GM23338 (cell line): Measurements from ENCODE around the gene ADAMTS4. TPM values are rescaled to one million over a fixed set of nuclear protein-coding genes. Genes with fewer than 3 reads are reported as not detected.

Experiments used
- ATAC-seq: fragments of 200-7000 bp; cut with Tn5 transposase; 3 replicates; pipeline ENCODE4 v1.9.1; 2020
- DNase-seq: peaks from one replicate; pipeline ENCODE4 v3.0.0-alpha.2; 2015; ENCODE audit warnings: low spot score
- H2AFZ ChIP-seq: fragments of 200-600 bp; sonication (generic); 2 replicates; pipeline ENCODE4 v1.8.0; 2016; ENCODE audit warnings: antibody characterized with exemption, mild to moderate bottlenecking, moderate library complexity
- H3F3A ChIP-seq: fragments of 200-600 bp; sonication (generic); replicated peaks from 2 replicates; pipeline ENCODE4 v1.8.0; 2017; ENCODE audit warnings: antibody characterized with exemption, mixed run types, low read depth
- H3K27ac ChIP-seq: fragments of 200-600 bp; sonication (generic); 2 replicates; pipeline ENCODE4 v1.6.1; 2016; ENCODE audit warnings: low read depth
- H3K27me3 ChIP-seq: fragments of 200-600 bp; sonication (generic); 2 replicates; pipeline ENCODE4 v1.8.0; 2016; ENCODE audit warnings: mild to moderate bottlenecking, mixed run types, moderate library complexity; ENCODE audit not compliant: insufficient read depth
- H3K36me3 ChIP-seq: fragments of 200-600 bp; sonication (generic); 2 replicates; pipeline ENCODE4 v1.8.0; 2016; ENCODE audit warnings: mild to moderate bottlenecking; ENCODE audit not compliant: insufficient read depth
- H3K4me1 ChIP-seq: fragments of 200-600 bp; sonication (generic); 2 replicates; pipeline ENCODE4 v1.8.0; 2016; ENCODE audit warnings: mild to moderate bottlenecking, moderate library complexity; ENCODE audit not compliant: insufficient read depth
- H3K4me2 ChIP-seq: fragments of 200-600 bp; sonication (generic); 2 replicates; pipeline ENCODE4 v1.7.1; 2017; ENCODE audit warnings: mixed run types
- H3K4me3 ChIP-seq: fragments of 200-600 bp; sonication (generic); 2 replicates; pipeline ENCODE4 v1.6.1; 2016; ENCODE audit warnings: mixed run types
- H3K79me2 ChIP-seq: fragments of 200-600 bp; sonication (generic); replicated peaks from 2 replicates; pipeline ENCODE4 v1.8.0; 2017; ENCODE audit warnings: mild to moderate bottlenecking; ENCODE audit not compliant: insufficient read depth
- H3K9me2 ChIP-seq: fragments of 200-600 bp; sonication (generic); 2 replicates; pipeline ENCODE4 v1.8.0; 2017; ENCODE audit not compliant: insufficient read depth
- H4K20me1 ChIP-seq: fragments of 200-600 bp; sonication (generic); replicated peaks from 2 replicates; pipeline ENCODE4 v1.8.0; 2017; ENCODE audit warnings: mild to moderate bottlenecking; ENCODE audit not compliant: insufficient read depth
- H3K27ac Mint-ChIP-seq: 2 replicates; pipeline ENCODE4 v1.8.0; 2020; ENCODE audit warnings: inconsistent platforms, mild to moderate bottlenecking, moderate library complexity, mixed read lengths
- H3K27me3 Mint-ChIP-seq: 3 replicates; pipeline ENCODE4 v1.8.0; 2022; ENCODE audit warnings: low read depth, mild to moderate bottlenecking, moderate library complexity, mixed read lengths, inconsistent platforms; ENCODE audit not compliant: insufficient read depth, poor library complexity
- H3K36me3 Mint-ChIP-seq: 3 replicates; pipeline ENCODE4 v1.8.0; 2021; ENCODE audit warnings: low read depth, mild to moderate bottlenecking, inconsistent platforms, moderate library complexity, mixed read lengths
- H3K4me1 Mint-ChIP-seq: 3 replicates; pipeline ENCODE4 v1.8.0; 2020; ENCODE audit warnings: mild to moderate bottlenecking, inconsistent platforms, mixed read lengths
- H3K4me3 Mint-ChIP-seq: 3 replicates; pipeline ENCODE4 v1.8.0; 2021; ENCODE audit warnings: moderate library complexity, mild to moderate bottlenecking, inconsistent platforms, mixed read lengths
- H3K9me3 Mint-ChIP-seq: 3 replicates; pipeline ENCODE4 v1.8.0; 2020; ENCODE audit warnings: moderate library complexity, mild to moderate bottlenecking, inconsistent platforms, mixed read lengths
- CREB1 ChIP-seq: fragments of 250-450 bp; sonication (Bioruptor Pico); IDR thresholded peaks from 2 replicates; pipeline ENCODE4 v1.5.0; 2020; ENCODE audit warnings: low read depth, mild to moderate bottlenecking, moderate library complexity
- EZH2 ChIP-seq: fragments of 200-600 bp; sonication (generic); IDR thresholded peaks from one replicate; pipeline ENCODE4 v1.8.0; 2017; ENCODE audit warnings: antibody characterized with exemption, mild to moderate bottlenecking, low read depth; ENCODE audit not compliant: unreplicated experiment
- JUNB ChIP-seq: IDR thresholded peaks from one replicate; pipeline ENCODE4 v1.6.1; 2016; ENCODE audit warnings: antibody characterized with exemption; ENCODE audit not compliant: unreplicated experiment
- NANOG ChIP-seq: IDR thresholded peaks from 2 replicates; pipeline ENCODE4 v1.6.1; 2016; ENCODE audit warnings: antibody characterized with exemption, borderline replicate concordance
- POLR2AphosphoS5 ChIP-seq: IDR thresholded peaks from 2 replicates; pipeline ENCODE4 v1.6.1; 2016; ENCODE audit warnings: antibody characterized with exemption, low read depth
- ZNF114 ChIP-seq: fragments of 250-450 bp; sonication (Bioruptor Pico); IDR thresholded peaks from 2 replicates; pipeline ENCODE4 v1.5.0; 2020; ENCODE audit warnings: mild to moderate bottlenecking, moderate library complexity
- ZNF331 ChIP-seq: fragments of 250-450 bp; sonication (Bioruptor Pico); IDR thresholded peaks from 2 replicates; pipeline ENCODE4 v1.5.0; 2020; ENCODE audit warnings: low read depth, mild to moderate bottlenecking, moderate library complexity
- polyA plus RNA-seq: library from polyadenylated mRNA; unstranded; fragments of >200 nt; fragmentation: Nextera tagmentation; extraction: Ambion mirVana; gene quantifications from 2 replicates; pipeline ENCODE4 v1.2.1, GENCODE V29; 2016
- total RNA-seq: library from RNA; depleted of rRNA; stranded (reverse); fragments of >200 nt; shearing (Covaris generic); gene quantifications from 2 replicates; pipeline ENCODE4 v1.2.3, GENCODE V29; 2014
- TF ChIP-seq, protein P1 (sequence below): IDR thresholded peaks from one replicate; pipeline ENCODE4 v1.6.1; 2018; ENCODE audit warnings: antibody characterized with exemption; ENCODE audit not compliant: unreplicated experiment
- TF ChIP-seq, protein P2 (sequence below): IDR thresholded peaks from 2 replicates; pipeline ENCODE4 v1.6.1; 2016; ENCODE audit warnings: antibody characterized with exemption
- TF ChIP-seq, protein P3 (sequence below): fragments of 250-450 bp; sonication (Bioruptor Pico); IDR thresholded peaks from 2 replicates; pipeline ENCODE4 v1.5.0; 2020; ENCODE audit warnings: mild to moderate bottlenecking, moderate library complexity
- TF ChIP-seq, protein P4 (sequence below), 2 experiments: fragments of 200-600 bp in 1 of 2; sonication (generic) in 1 of 2; conservative IDR thresholded peaks; 2 replicates each; pipeline versions ENCODE4 v1.5.1 to v1.6.1; 2016 to 2017; ENCODE audit warnings: antibody characterized with exemption in 2 of 2, low read depth in 2 of 2, mild to moderate bottlenecking in 2 of 2, moderate library complexity in 1 of 2

Gene ADAMTS4
- total and polyA plus RNA-seq, 2 experiments from 2014 or later: 1.3 to 5.2 TPM

DNA sequence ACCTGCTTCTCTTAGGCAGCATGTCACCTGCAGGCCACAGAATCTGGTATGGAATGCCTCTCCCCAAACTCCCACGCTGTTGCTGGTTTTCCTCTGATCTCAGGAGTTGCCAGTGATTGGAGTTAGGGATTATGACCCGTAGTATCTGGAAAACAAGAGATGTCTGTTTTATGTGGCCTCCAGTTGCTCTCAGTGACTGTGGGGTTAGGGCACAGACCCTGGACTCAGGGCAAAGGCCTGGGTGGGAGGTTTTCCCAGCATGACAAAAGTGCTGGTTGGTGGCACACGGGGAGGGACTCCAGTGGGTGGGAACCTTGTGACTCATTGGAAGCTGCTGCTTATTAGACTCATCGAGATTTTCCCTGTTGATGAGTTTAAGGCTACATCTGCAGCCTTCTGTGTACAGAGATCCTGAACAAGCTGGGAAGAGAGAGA is 39.2 kb upstream of the ADAMTS4 start, which contains the start of gene NR1I3:
TSS of gene NR1I3 (minus strand) at position 165 of the 435 bp plus-strand sequence. CDS start 1,638 bp downstream, outside the sequence.
- DNase-seq: no peak
- Mint-ChIP-seq H3K36me3 (no peaks in the 10 kb centered on the region), H3K4me3 (no peak within 1 kb of the TSS), H3K27me3 (peaks cover 4% of the 10 kb centered on the region), H3K4me1 (no peaks in the 10 kb centered on the region), H3K9me3 (no peaks in the 10 kb centered on the region), H3K27ac (no peak within 1 kb of the TSS)
- no peak within 1 kb of the TSS for H3K4me2 ChIP-seq
- no peak within 1 kb of the TSS for H2AFZ ChIP-seq
- peaks cover 3% of the 10 kb centered on the region; the same call in 1 of the 2 replicates for H3K9me2 ChIP-seq
- H3K27me3 ChIP-seq: no peaks in the 10 kb centered on the region
- no peak within 1 kb of the TSS for H3K27ac ChIP-seq
- no peaks in the 10 kb centered on the region for H3K4me1 ChIP-seq
- ATAC-seq: no peak
- H4K20me1 ChIP-seq: no peaks in the 10 kb centered on the region
- no peaks in the 10 kb centered on the region for H3K36me3 ChIP-seq
- no peak within 1 kb of the TSS for H3K4me3 ChIP-seq
- H3K79me2 ChIP-seq: no peaks in the 10 kb centered on the region
- TF ChIP-seq NANOG (no peak), JUNB (no peak), EZH2 (no peak), ZNF331 (CRISPR knock-in tag) (no peak), ZNF114 (CRISPR knock-in tag) (no peak), POLR2AphosphoS5 (no peak), CREB1 (CRISPR knock-in tag) (no peak)
- TF ChIP-seq, protein P1, sequence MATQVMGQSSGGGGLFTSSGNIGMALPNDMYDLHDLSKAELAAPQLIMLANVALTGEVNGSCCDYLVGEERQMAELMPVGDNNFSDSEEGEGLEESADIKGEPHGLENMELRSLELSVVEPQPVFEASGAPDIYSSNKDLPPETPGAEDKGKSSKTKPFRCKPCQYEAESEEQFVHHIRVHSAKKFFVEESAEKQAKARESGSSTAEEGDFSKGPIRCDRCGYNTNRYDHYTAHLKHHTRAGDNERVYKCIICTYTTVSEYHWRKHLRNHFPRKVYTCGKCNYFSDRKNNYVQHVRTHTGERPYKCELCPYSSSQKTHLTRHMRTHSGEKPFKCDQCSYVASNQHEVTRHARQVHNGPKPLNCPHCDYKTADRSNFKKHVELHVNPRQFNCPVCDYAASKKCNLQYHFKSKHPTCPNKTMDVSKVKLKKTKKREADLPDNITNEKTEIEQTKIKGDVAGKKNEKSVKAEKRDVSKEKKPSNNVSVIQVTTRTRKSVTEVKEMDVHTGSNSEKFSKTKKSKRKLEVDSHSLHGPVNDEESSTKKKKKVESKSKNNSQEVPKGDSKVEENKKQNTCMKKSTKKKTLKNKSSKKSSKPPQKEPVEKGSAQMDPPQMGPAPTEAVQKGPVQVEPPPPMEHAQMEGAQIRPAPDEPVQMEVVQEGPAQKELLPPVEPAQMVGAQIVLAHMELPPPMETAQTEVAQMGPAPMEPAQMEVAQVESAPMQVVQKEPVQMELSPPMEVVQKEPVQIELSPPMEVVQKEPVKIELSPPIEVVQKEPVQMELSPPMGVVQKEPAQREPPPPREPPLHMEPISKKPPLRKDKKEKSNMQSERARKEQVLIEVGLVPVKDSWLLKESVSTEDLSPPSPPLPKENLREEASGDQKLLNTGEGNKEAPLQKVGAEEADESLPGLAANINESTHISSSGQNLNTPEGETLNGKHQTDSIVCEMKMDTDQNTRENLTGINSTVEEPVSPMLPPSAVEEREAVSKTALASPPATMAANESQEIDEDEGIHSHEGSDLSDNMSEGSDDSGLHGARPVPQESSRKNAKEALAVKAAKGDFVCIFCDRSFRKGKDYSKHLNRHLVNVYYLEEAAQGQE: no peak
- TF ChIP-seq, protein P2, sequence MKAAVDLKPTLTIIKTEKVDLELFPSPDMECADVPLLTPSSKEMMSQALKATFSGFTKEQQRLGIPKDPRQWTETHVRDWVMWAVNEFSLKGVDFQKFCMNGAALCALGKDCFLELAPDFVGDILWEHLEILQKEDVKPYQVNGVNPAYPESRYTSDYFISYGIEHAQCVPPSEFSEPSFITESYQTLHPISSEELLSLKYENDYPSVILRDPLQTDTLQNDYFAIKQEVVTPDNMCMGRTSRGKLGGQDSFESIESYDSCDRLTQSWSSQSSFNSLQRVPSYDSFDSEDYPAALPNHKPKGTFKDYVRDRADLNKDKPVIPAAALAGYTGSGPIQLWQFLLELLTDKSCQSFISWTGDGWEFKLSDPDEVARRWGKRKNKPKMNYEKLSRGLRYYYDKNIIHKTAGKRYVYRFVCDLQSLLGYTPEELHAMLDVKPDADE: no peak
- TF ChIP-seq, protein P3, sequence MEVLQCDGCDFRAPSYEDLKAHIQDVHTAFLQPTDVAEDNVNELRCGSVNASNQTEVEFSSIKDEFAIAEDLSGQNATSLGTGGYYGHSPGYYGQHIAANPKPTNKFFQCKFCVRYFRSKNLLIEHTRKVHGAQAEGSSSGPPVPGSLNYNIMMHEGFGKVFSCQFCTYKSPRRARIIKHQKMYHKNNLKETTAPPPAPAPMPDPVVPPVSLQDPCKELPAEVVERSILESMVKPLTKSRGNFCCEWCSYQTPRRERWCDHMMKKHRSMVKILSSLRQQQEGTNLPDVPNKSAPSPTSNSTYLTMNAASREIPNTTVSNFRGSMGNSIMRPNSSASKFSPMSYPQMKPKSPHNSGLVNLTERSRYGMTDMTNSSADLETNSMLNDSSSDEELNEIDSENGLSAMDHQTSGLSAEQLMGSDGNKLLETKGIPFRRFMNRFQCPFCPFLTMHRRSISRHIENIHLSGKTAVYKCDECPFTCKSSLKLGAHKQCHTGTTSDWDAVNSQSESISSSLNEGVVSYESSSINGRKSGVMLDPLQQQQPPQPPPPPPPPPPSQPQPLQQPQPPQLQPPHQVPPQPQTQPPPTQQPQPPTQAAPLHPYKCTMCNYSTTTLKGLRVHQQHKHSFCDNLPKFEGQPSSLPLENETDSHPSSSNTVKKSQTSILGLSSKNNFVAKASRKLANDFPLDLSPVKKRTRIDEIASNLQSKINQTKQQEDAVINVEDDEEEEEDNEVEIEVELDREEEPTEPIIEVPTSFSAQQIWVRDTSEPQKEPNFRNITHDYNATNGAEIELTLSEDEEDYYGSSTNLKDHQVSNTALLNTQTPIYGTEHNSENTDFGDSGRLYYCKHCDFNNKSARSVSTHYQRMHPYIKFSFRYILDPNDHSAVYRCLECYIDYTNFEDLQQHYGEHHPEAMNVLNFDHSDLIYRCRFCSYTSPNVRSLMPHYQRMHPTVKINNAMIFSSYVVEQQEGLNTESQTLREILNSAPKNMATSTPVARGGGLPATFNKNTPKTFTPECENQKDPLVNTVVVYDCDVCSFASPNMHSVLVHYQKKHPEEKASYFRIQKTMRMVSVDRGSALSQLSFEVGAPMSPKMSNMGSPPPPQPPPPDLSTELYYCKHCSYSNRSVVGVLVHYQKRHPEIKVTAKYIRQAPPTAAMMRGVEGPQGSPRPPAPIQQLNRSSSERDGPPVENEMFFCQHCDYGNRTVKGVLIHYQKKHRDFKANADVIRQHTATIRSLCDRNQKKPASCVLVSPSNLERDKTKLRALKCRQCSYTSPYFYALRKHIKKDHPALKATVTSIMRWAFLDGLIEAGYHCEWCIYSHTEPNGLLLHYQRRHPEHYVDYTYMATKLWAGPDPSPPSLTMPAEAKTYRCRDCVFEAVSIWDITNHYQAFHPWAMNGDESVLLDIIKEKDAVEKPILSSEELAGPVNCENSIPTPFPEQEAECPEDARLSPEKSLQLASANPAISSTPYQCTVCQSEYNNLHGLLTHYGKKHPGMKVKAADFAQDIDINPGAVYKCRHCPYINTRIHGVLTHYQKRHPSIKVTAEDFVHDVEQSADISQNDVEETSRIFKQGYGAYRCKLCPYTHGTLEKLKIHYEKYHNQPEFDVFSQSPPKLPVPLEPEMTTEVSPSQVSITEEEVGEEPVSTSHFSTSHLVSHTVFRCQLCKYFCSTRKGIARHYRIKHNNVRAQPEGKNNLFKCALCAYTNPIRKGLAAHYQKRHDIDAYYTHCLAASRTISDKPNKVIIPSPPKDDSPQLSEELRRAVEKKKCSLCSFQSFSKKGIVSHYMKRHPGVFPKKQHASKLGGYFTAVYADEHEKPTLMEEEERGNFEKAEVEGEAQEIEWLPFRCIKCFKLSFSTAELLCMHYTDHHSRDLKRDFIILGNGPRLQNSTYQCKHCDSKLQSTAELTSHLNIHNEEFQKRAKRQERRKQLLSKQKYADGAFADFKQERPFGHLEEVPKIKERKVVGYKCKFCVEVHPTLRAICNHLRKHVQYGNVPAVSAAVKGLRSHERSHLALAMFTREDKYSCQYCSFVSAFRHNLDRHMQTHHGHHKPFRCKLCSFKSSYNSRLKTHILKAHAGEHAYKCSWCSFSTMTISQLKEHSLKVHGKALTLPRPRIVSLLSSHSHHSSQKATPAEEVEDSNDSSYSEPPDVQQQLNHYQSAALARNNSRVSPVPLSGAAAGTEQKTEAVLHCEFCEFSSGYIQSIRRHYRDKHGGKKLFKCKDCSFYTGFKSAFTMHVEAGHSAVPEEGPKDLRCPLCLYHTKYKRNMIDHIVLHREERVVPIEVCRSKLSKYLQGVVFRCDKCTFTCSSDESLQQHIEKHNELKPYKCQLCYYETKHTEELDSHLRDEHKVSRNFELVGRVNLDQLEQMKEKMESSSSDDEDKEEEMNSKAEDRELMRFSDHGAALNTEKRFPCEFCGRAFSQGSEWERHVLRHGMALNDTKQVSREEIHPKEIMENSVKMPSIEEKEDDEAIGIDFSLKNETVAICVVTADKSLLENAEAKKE (CRISPR knock-in tag): no peak
- TF ChIP-seq, protein P4, sequence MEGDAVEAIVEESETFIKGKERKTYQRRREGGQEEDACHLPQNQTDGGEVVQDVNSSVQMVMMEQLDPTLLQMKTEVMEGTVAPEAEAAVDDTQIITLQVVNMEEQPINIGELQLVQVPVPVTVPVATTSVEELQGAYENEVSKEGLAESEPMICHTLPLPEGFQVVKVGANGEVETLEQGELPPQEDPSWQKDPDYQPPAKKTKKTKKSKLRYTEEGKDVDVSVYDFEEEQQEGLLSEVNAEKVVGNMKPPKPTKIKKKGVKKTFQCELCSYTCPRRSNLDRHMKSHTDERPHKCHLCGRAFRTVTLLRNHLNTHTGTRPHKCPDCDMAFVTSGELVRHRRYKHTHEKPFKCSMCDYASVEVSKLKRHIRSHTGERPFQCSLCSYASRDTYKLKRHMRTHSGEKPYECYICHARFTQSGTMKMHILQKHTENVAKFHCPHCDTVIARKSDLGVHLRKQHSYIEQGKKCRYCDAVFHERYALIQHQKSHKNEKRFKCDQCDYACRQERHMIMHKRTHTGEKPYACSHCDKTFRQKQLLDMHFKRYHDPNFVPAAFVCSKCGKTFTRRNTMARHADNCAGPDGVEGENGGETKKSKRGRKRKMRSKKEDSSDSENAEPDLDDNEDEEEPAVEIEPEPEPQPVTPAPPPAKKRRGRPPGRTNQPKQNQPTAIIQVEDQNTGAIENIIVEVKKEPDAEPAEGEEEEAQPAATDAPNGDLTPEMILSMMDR (conservative IDR thresholded peaks at IDR 0.05; ENCODE audit: low read depth in 2 of 2): no peak
- H3F3A ChIP-seq: 0 out of 2 replicates have a peak, but pooled peaks cover 6% of the 10 kb centered on the region
